Stimulated activated CD4-positive, alpha-beta T cell treated with anti-CD3 and anti-CD28 coated beads, Interleukin-4, amount 100 ng/mL, for 1 hour (primary cell): ENCODE measurements around the gene SHISA4.
A peak's percentile ranks its signal among the peaks of the same experiment; 100 is the strongest.

ENCODE experiments used
- DNase-seq: peaks from one replicate; pipeline ENCODE4 v3.0.0-alpha.2; 2020

Gene SHISA4

GRCh38 chr1:201882665-201883132 lies 6.0 kb upstream of the SHISA4 start:
- DNase-seq, result no peak

- no peak for DNase-seq
Observed at GRCh38 chr1:201883266-201883665, 5.4 kb upstream of the SHISA4 start.

GRCh38 chr1:201883786-201884185 lies 4.9 kb upstream of the SHISA4 start:
- no peak for DNase-seq

- no peak for DNase-seq
Observed at GRCh38 chr1:201884425-201884824, 4.3 kb upstream of the SHISA4 start.

- no peak for DNase-seq
Observed at GRCh38 chr1:201885531-201886075, 3.1 kb upstream of the SHISA4 start.

GRCh38 chr1:201886103-201886885 lies 2.4 kb upstream of the SHISA4 start:
- no peak for DNase-seq

- DNase-seq, result no peak
Observed at GRCh38 chr1:201887116-201887866, 1.4 kb upstream of the SHISA4 start.

GRCh38 chr1:201889090-201889968 lies 631 bp downstream of the SHISA4 start:
- no peak for DNase-seq

- DNase-seq, result no peak
Observed at GRCh38 chr1:201890223-201890622, 1.5 kb downstream of the SHISA4 start.

- DNase-seq, result no peak
Observed at GRCh38 chr1:201890806-201891450, 2.2 kb downstream of the SHISA4 start.

GRCh38 chr1:201891451-201892045 lies 2.9 kb downstream of the SHISA4 start:
- DNase-seq, result no peak

- DNase-seq, result no peak
Observed at GRCh38 chr1:201892211-201892610, 3.5 kb downstream of the SHISA4 start.

- no peak for DNase-seq
Observed at GRCh38 chr1:201893431-201893830, 4.7 kb downstream of the SHISA4 start.

GRCh38 chr1:201894343-201895119 lies 5.8 kb downstream of the SHISA4 start:
- DNase-seq, result no peak

GRCh38 chr1:201895120-201895665 lies 6.5 kb downstream of the SHISA4 start:
- DNase-seq, result no peak

- peak; percentile 81 for DNase-seq
Observed at GRCh38 chr1:201895913-201896807, 7.5 kb downstream of the SHISA4 start.

- DNase-seq, result no peak
Observed at GRCh38 chr1:201896951-201897391, 8.3 kb downstream of the SHISA4 start.

GRCh38 chr1:201898240-201898894 lies 9.7 kb downstream of the SHISA4 start:
- no peak for DNase-seq

GRCh38 chr1:201898992-201899391 lies 10.3 kb downstream of the SHISA4 start:
- DNase-seq, result no peak
